MM.1S (cell line): ENCODE data around the gene CD248.

ENCODE experiments used
- CTCF ChIP-seq: fragments of 300-600 bp; sonication (generic); IDR thresholded peaks from 2 replicates; pipeline ENCODE4 v1.5.1; 2016; ENCODE audit warnings: antibody characterized with exemption, low read length, mixed read lengths
- EZH2 ChIP-seq: fragments of 300-600 bp; sonication (generic); optimal IDR thresholded peaks from 2 replicates; pipeline ENCODE3; 2017; ENCODE audit warnings: low read depth, mild to moderate bottlenecking, antibody characterized with exemption, low read length, mixed read lengths
- EZH2phosphoT487 ChIP-seq: fragments of 300-600 bp; sonication (generic); IDR thresholded peaks from 2 replicates; pipeline ENCODE4 v1.6.1; 2018; ENCODE audit warnings: antibody characterized with exemption, low read length

GRCh38 chr11:66310324-66310723, 6.5 kb downstream of the CD248 start:
- no peak for TF ChIP-seq EZH2
- no peak for TF ChIP-seq EZH2phosphoT487
- no peak for TF ChIP-seq CTCF
